ENCODE results near the gene TCERG1L. TPM values are rescaled to one million over a fixed set of nuclear protein-coding genes. Genes with fewer than 3 reads are reported as not detected.

TCERG1L gene
- total and polyA plus RNA-seq, 2 donors, result 0.11 to 0.32 TPM

DNA sequence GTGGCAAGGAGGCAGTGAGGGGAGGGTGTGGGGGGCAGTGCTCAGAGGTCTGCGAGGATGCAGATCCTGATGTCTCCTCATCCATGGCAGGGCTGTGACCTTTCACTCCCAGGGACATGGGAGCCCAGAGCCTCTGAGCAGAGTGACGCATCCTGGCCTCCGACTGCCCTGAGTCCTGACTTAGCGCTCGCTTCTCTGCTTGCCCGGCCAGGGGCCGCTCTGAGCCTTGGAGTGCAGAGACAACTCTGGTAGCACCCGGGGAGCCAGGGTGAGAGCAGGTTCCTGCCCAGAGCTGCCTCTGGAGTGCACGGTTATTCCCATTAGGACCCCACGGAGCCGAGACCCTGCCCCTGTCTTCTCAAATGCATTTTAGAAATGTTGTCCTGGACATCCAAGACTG, 188.0 kb downstream of the TCERG1L start:
- Histone ChIP-seq H3K4me3 (ENCODE audit: low read depth, low read length) (no peak overlapping the region), H3K4me1 (ENCODE audit: insufficient read depth) (no peaks in the 10 kb centered on the region), H3K27ac (ENCODE audit: low read depth) (no peak overlapping the region), H3K36me3 (ENCODE audit: insufficient read depth) (no peaks in the 10 kb centered on the region)
- 92% methylated on average over 11 of the region's 11 CpGs for WGBS
- DNase-seq (ENCODE audit: extremely low spot score), result no peak

DNA sequence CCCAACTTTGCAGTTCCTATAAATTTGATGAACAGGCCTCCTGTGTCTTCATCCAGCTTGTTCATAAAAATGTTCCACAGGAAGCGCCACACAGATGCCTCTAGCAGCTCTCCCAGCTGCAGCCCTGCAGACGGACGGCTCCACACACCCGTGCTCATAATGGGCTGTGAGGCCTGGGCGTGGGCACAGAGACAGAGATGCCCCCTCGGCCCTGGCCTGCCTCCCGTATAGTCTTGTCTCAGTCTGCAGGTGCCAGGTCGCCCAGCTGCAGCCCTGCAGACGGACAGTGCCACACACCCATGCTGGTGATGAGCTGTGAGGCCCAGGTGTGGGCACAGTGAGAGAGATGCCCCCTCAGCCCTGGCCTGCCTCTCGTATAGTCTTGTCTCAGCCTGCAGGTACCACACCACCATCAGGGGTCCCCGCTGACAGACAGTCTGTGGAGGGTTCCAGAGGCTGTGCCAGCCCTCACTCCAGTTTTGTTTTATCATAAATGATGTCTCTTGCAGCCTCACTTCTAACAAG, 189.9 kb downstream of the TCERG1L start:
- Histone ChIP-seq H3K36me3 (ENCODE audit: insufficient read depth) (no peaks in the 10 kb centered on the region), H3K27ac (ENCODE audit: low read depth) (no peak overlapping the region), H3K4me3 (ENCODE audit: low read depth, low read length) (no peak overlapping the region), H3K4me1 (ENCODE audit: insufficient read depth) (no peaks in the 10 kb centered on the region)
- no peak for DNase-seq (ENCODE audit: extremely low spot score)
- WGBS, result 81% methylated on average over 11 of the region's 11 CpGs

DNA sequence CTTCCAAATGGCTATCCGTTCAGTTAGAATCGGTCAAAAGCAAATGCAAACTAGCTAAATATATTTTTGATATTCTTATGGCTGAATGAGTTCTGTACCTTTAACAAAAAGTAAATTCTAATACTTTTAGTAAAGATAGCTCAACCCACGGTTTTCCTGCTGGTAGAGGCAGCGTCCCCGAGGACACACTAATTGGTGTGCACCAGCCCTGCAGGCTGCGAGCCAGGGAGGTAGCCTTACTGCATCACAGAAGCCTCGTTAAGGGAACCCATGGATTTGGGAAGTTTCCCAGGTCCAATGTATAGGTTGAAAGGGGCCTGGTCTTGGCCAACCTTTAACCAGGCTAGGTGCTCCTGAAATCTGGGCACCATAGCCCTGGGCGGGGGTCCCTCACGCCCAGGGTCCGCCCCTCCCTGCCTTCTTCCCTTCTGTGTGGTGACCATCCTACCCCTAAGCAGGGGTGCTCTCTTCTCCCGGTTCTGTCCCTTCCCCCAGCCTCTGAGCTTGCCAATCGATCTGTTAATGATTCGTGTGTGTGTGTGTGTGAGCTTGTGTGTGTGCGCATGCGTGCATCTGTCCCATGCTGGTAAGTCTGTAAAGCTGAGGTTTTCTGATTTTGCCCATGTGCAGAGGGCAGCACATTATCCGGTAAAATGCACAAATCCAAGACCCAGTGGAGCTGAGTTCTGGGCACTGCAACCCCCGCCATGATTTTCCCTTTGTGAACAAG, 191.7 kb downstream of the TCERG1L start:
- Histone ChIP-seq H3K27ac (ENCODE audit: low read depth) (no peak overlapping the region), H3K36me3 (ENCODE audit: insufficient read depth) (no peaks in the 10 kb centered on the region), H3K4me1 (ENCODE audit: insufficient read depth) (no peaks in the 10 kb centered on the region), H3K4me3 (ENCODE audit: low read depth, low read length) (no peak overlapping the region)
- 84% methylated on average over 17 of the region's 17 CpGs for WGBS
- DNase-seq (ENCODE audit: extremely low spot score), result no peak

DNA sequence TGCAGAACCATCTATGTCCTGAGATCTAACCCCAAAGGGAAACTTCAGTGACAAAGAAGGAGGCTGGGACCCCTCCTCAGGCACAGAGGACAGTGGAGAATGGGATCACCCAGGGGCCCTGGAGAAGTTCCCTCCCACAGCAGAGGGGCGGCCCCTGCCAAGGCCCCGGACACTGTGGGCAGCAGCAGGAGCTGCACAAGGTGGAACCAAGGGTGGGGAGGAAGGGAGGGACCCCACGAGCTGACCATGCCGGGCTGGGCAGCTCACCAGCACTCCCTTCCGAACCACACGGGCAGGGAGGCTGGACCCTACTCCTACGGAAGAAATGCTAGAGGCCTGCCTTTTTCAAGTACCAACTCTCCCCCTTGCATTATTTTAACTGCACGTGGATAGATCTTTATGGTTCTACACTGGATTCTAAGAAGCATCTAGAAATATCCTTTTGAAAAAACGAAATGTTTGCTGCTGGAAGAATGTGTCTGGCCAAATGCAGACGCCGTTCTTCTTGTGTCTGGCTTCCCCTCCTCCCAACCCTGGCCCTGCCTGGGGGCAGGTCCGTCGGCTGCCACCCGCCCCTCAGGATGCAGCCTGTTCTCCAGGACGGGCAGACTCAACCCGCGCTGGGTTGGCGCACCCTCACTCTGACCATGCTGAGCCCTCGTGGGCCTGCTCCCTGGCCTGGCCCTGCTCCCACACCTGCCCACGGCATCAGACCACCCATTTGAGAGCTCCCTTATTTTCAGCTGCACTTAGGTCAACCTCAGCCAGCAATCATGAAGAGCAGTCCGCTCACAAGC, 193.9 kb downstream of the TCERG1L start:
- no peaks in the 10 kb centered on the region for H3K36me3 ChIP-seq (ENCODE audit: insufficient read depth)
- no peak overlapping the region for H3K27ac ChIP-seq (ENCODE audit: low read depth)
- H3K4me3 ChIP-seq (ENCODE audit: low read depth, low read length), result no peak overlapping the region
- DNase-seq (ENCODE audit: extremely low spot score), result no peak
- WGBS, result 85% methylated on average over 21 of the region's 21 CpGs
- no peaks in the 10 kb centered on the region for H3K4me1 ChIP-seq (ENCODE audit: insufficient read depth)

DNA sequence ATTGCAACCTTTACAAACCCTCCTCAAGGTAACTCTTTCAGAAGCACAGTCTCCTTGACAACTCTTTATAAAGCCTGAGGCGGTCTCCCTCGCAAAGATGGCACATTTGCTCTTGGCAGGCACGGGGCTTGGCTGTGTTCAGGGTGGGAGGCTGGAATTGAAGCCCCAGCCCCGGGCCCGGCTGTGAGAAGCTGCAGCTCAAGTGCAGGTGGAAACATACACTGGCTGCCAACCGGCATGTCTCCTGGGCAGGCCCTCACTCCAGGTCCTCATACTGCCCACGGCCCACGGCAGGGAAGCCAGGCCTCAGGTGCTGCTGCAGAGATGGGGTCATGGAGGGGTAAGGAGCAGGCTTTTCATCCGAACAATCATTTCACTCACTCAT, 194.5 kb downstream of the TCERG1L start:
- 85% methylated on average over 9 of the region's 9 CpGs for WGBS
- Histone ChIP-seq H3K4me1 (ENCODE audit: insufficient read depth) (no peaks in the 10 kb centered on the region), H3K36me3 (ENCODE audit: insufficient read depth) (no peaks in the 10 kb centered on the region), H3K27ac (ENCODE audit: low read depth) (no peak overlapping the region), H3K4me3 (ENCODE audit: low read depth, low read length) (no peak overlapping the region)
- DNase-seq (ENCODE audit: extremely low spot score), result no peak

DNA sequence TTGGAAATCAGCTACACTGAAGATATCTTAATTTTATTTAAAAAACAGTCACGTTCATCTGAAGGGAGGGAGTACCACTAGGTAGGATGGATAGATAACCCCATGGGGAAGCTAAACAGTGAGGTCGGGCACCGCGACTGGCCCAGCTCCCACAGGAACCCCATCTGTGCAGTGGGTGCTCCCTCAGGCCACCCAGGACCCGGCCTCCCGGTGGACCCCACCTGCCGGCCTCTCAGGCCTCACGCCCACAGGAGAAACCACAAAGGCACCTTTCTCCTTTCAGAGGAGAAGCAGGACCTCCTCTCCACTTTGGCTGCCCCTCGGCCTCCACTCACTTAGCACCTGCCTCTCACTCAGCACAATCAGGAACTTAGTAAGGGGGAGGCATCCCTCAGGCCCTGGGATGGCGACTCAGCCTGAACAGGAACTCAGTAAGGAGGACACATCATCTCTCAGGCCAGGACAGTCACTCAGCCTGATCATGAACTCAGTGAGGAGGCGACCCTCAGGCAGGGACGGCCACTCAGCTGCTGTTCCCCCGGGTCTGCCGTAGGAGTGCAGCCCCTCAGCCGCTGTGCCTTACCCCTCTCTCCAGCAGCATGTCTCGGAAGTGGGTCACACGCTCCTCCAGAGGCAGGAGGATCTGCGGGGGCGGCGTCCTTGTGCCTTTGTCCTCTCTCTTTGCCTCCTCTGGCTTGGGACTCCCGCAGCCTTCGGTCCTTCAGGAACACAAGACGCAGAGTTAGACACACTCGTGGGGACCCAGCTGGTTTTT, 195.1 kb downstream of the TCERG1L start:
- WGBS, result 89% methylated on average over 24 of the region's 24 CpGs
- Histone ChIP-seq H3K36me3 (ENCODE audit: insufficient read depth) (no peaks in the 10 kb centered on the region), H3K4me3 (ENCODE audit: low read depth, low read length) (no peak overlapping the region), H3K4me1 (ENCODE audit: insufficient read depth) (no peaks in the 10 kb centered on the region), H3K27ac (ENCODE audit: low read depth) (no peak overlapping the region)
- no peak for DNase-seq (ENCODE audit: extremely low spot score)

DNA sequence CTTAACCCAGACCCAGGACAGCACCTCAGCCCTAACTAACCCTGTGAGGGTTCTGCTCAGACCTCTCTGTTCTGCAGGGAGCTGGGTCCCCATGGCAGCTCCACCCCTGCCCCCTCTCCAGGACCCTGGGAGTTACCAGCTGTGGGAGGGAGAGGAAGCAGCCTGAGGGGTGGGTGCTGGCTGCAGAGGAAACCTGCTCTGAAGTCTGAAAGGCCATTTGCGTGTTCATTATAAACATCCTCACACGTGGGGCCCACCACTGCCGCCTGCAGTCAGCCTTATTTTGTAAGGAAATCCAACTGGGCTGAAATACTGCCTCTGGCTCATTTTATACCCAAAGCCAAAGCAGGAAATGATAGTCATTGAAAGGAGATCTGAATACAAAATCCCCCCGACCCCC, 195.7 kb downstream of the TCERG1L start:
- Histone ChIP-seq H3K27ac (ENCODE audit: low read depth) (no peak overlapping the region), H3K36me3 (ENCODE audit: insufficient read depth) (no peaks in the 10 kb centered on the region), H3K4me1 (ENCODE audit: insufficient read depth) (no peaks in the 10 kb centered on the region), H3K4me3 (ENCODE audit: low read depth, low read length) (no peak overlapping the region)
- 57% methylated on average over 4 of the region's 4 CpGs for WGBS
- DNase-seq (ENCODE audit: extremely low spot score), result no peak

DNA sequence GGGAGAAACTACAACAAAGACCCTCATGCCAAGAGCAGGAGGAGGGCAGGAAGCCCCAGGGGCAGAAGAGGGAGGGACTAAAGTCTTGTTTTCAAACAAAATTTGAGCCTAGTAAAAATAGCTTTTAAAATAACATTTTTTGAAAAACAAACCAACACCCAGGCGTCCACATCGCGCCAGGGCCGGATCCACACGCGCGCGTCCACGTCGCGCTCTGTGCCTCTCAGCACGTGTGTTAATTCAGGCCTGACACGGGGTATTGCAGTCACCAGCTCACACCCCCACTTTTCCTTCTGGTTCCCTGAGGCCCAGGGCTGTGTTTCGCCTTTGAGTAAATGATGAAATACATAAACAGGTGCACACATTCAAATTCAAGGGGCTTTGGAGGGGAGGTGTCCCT, 196.2 kb downstream of the TCERG1L start:
- Histone ChIP-seq H3K4me3 (ENCODE audit: low read depth, low read length) (no peak overlapping the region), H3K36me3 (ENCODE audit: insufficient read depth) (no peaks in the 10 kb centered on the region), H3K27ac (ENCODE audit: low read depth) (no peak overlapping the region), H3K4me1 (ENCODE audit: insufficient read depth) (no peaks in the 10 kb centered on the region)
- no peak for DNase-seq (ENCODE audit: extremely low spot score)
- 97% methylated on average over 14 of the region's 14 CpGs for WGBS

DNA sequence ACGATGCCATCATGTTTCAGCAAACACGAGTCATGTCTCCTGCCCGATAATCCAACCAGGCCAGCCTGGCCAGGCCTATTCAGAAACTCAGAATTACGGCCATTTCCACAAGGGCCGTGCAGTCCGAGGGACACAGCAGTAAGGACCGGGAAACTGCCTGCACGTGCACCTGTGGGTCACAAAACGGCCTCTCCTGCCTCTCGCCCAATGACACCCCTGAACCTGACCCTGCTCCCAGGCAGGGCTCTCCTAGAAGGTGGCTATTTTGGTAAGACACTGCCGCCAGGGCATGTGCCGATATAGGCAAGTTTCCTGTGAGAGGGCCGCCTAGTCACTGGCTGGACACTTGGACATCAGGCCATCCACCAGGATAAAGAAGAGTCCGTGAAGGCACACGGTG, 196.7 kb downstream of the TCERG1L start:
- Histone ChIP-seq H3K27ac (ENCODE audit: low read depth) (no peak overlapping the region), H3K4me1 (ENCODE audit: insufficient read depth) (no peaks in the 10 kb centered on the region), H3K36me3 (ENCODE audit: insufficient read depth) (no peaks in the 10 kb centered on the region), H3K4me3 (ENCODE audit: low read depth, low read length) (no peak overlapping the region)
- no peak for DNase-seq (ENCODE audit: extremely low spot score)
- WGBS, result 88% methylated on average over 15 of the region's 15 CpGs

DNA sequence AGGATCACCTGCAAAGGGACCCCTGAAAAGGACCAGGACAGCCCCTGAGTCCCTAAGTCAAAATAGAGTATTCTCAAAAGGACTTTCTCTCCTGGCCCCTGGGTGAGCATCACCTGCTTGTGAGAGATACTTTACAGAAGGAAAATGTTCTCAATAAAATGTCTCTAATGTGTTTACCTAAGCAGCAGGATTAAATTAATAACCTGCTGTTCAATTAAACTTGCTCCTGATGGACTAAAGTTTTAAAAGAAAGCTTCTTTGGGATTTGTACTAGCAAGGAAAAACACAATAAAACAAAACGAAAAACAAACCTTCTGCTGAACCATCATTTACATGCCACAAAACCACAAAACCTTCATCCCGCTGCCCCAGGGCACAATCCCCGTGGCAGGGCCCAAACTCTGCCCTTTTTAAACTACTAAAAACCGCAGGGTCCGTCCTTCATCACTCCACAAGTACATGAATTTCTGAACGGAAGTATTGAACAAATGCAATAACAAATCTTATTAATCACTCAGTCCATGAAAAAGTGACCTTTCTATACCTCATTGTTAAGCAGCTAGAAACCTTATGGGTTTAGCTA, 197.7 kb downstream of the TCERG1L start:
- H3K36me3 ChIP-seq (ENCODE audit: insufficient read depth), result no peaks in the 10 kb centered on the region
- WGBS, result 80% methylated on average over 6 of the region's 6 CpGs
- H3K27ac ChIP-seq (ENCODE audit: low read depth), result no peak overlapping the region
- no peaks in the 10 kb centered on the region for H3K4me1 ChIP-seq (ENCODE audit: insufficient read depth)
- no peak overlapping the region for H3K4me3 ChIP-seq (ENCODE audit: low read depth, low read length)
- DNase-seq (ENCODE audit: extremely low spot score), result no peak

DNA sequence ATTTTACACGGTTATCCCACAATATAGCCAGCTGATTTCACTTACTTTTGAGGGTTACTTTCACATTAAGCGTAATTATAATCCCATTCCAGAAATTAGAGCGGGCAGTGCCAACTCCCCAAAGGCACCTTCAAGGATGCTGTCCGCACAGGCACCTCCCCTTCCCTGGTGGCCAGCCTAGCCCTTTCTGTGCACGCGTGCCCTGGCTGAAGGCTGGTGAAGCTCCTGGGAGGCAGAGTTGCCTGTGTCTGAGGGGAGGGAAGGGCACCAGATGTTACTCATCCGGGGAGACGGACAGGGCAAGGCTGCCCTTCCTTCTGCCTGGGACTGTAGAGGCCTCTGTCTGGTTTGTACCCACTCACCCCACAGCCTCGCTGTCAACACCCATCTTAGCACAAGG, 198.4 kb downstream of the TCERG1L start:
- no peaks in the 10 kb centered on the region for H3K4me1 ChIP-seq (ENCODE audit: insufficient read depth)
- DNase-seq (ENCODE audit: extremely low spot score), result no peak
- 93% methylated on average over 9 of the region's 9 CpGs for WGBS
- no peak overlapping the region for H3K27ac ChIP-seq (ENCODE audit: low read depth)
- no peaks in the 10 kb centered on the region for H3K36me3 ChIP-seq (ENCODE audit: insufficient read depth)
- H3K4me3 ChIP-seq (ENCODE audit: low read depth, low read length), result no peak overlapping the region

DNA sequence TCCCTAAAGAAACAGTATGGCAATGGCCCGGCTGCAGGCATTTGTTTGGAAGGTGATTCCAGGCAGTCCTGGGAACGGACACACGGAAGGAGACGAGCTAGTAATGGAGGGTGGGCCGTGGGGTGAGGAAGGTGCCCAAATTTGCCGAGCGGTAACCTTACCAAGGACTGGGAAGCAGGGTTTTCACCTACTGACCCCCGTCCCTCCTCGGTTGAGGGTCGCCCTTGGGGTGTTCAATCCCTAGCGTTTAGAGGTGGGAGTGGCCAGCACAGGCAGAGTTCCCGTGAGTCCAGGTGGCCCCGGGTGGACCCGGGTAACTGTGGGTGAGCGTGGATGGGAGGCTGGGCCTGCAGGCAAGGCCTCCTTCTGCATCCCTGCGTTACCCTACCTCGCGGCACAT, 198.8 kb downstream of the TCERG1L start:
- no peak overlapping the region for H3K27ac ChIP-seq (ENCODE audit: low read depth)
- H3K4me3 ChIP-seq (ENCODE audit: low read depth, low read length), result no peak overlapping the region
- DNase-seq (ENCODE audit: extremely low spot score), result no peak
- 94% methylated on average over 18 of the region's 18 CpGs for WGBS
- no peaks in the 10 kb centered on the region for H3K36me3 ChIP-seq (ENCODE audit: insufficient read depth)
- H3K4me1 ChIP-seq (ENCODE audit: insufficient read depth), result no peaks in the 10 kb centered on the region

DNA sequence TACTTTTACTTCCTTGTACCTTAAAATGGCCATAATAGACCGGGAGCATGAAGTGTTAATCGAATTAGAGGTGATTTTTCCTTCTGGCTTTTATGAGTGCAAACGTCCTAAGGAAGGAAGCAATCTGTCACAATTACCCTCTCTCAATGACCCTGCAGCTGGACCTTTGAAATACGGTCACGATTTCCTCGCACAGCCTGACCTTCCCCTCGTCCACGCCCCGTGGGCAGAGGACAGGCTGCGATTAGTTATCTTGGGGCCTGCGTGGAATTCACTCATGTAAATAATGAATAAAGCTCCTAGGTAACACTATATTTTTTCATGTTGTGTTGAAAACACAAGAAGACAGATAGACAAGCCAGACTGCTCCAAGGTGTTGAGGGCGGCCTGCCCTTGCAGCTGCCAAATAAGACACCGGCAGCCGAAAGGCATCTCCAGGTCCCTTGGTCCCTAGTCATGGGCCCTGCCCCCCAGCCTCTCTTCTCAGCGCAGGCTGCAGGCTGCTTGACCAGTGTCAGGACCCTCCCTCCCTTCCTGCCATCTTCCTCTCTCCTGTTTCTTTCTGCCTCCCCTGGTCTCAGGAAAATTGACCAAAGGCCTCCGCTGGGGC, 199.9 kb downstream of the TCERG1L start:
- DNase-seq (ENCODE audit: extremely low spot score), result no peak
- H3K27ac ChIP-seq (ENCODE audit: low read depth), result no peak overlapping the region
- H3K36me3 ChIP-seq (ENCODE audit: insufficient read depth), result no peaks in the 10 kb centered on the region
- H3K4me3 ChIP-seq (ENCODE audit: low read depth, low read length), result no peak overlapping the region
- 50% methylated on average over 16 of the region's 16 CpGs for WGBS
- H3K4me1 ChIP-seq (ENCODE audit: insufficient read depth), result no peaks in the 10 kb centered on the region
